HG03439 (cell line): ENCODE data around the gene PMM2.
A peak's percentile ranks its signal among the peaks of the same experiment; 100 is the strongest.
"Not testable (repeated sequence)": the region's sequence is repeated elsewhere in the genome, so short reads cannot be mapped to it uniquely, and the experiment has no call there.

ENCODE experiments used
- ATAC-seq: cut with Tn5 transposase; IDR thresholded peaks from one replicate; pipeline ENCODE4 v1.9.1; 2021; ENCODE audit warnings: mild to moderate bottlenecking, moderate library complexity; ENCODE audit not compliant: unreplicated experiment

Gene PMM2

GRCh38 chr16:8865145-8865882 lies 67.7 kb downstream of the PMM2 start:
- no peak for ATAC-seq

- ATAC-seq, result no peak
These were observed 68.7 kb downstream of the PMM2 start for GRCh38 chr16:8866118-8866883.

GRCh38 chr16:8866884-8867215 lies 69.2 kb downstream of the PMM2 start:
- ATAC-seq, result no peak

GRCh38 chr16:8867216-8867931 lies 69.7 kb downstream of the PMM2 start:
- no peak for ATAC-seq

GRCh38 chr16:8867932-8868415 lies 70.3 kb downstream of the PMM2 start:
- ATAC-seq, result no peak

GRCh38 chr16:8868416-8869211 lies 71.0 kb downstream of the PMM2 start, which contains the start of gene CARHSP1:
Gene CARHSP1, minus strand, starts transcription at chr16:8869006. Its CDS starts 9,678 bp downstream, at chr16:8859328.
- peak; percentile 59 for ATAC-seq

GRCh38 chr16:8869212-8869987 lies 71.8 kb downstream of the PMM2 start:
- no peak for ATAC-seq

GRCh38 chr16:8869988-8870241 lies 72.3 kb downstream of the PMM2 start:
- ATAC-seq, result not testable (repeated sequence)

GRCh38 chr16:8872071-8872470 lies 74.4 kb downstream of the PMM2 start:
- ATAC-seq, result no peak

- no peak for ATAC-seq
These were observed 75.6 kb downstream of the PMM2 start for GRCh38 chr16:8872967-8873865.

GRCh38 chr16:8873866-8874195 lies 76.2 kb downstream of the PMM2 start:
- ATAC-seq, result not testable (repeated sequence)

GRCh38 chr16:8874388-8874787 lies 76.7 kb downstream of the PMM2 start:
- ATAC-seq, result no peak

- not testable (repeated sequence) for ATAC-seq
These were observed 77.7 kb downstream of the PMM2 start for GRCh38 chr16:8875317-8875716.

GRCh38 chr16:8877894-8878522 lies 80.4 kb downstream of the PMM2 start:
- ATAC-seq, result no peak

- no peak for ATAC-seq
These were observed 80.9 kb downstream of the PMM2 start for GRCh38 chr16:8878523-8878911.

GRCh38 chr16:8880839-8881510 lies 83.3 kb downstream of the PMM2 start:
- ATAC-seq, result no peak

- no peak for ATAC-seq
These were observed 84.5 kb downstream of the PMM2 start, which contains the start of gene LITAFD for GRCh38 chr16:8882041-8882617. Gene LITAFD, plus strand, starts transcription at chr16:8882351. Its CDS starts 2,005 bp downstream, at chr16:8884356.
